GM12878 (cell line): ENCODE results near the gene TMC5. TPM values are rescaled to one million over a fixed set of nuclear protein-coding genes. Genes with fewer than 3 reads are reported as not detected.

Experiments used
- ATAC-seq: fragments of 200-7000 bp; cut with Tn5 transposase; 3 replicates; pipeline ENCODE4 v1.9.1; 2020; ENCODE audit warnings: mild to moderate bottlenecking, moderate library complexity
- BruUV-seq: library from RNA; stranded (reverse); fragments of 400-500 nt; replicated peaks from 2 replicates; lab custom pipeline; 2021; lab: Mats Ljungman, UMichigan
- CTCF ChIA-PET: fragments of 300-600 bp; sonication (Branson Sonifier 250); formaldehyde crosslinking; extraction: SDS; loops from one replicate; lab custom pipeline; 2021; ENCODE audit warnings: inconsistent platforms; lab: Yijun Ruan, JAX
- POLR2A ChIA-PET: fragments of 350-600 bp; formaldehyde crosslinking; extraction: SDS; loops from one replicate; lab custom pipeline; 2021; ENCODE audit warnings: inconsistent platforms; lab: Charles Lee
- RAD21 ChIA-PET: fragments of 300-600 bp; sonication (Branson Sonifier 250); formaldehyde crosslinking; loops from one replicate; lab custom pipeline; 2023; ENCODE audit warnings: antibody characterized with exemption; ENCODE audit not compliant: unreplicated experiment; lab: Charles Lee
- SMC1A ChIA-PET: fragments of 300-600 bp; sonication (Branson Sonifier 250); formaldehyde crosslinking; loops from one replicate; lab custom pipeline; 2023; ENCODE audit not compliant: unreplicated experiment, uncharacterized antibody; lab: Charles Lee
- DNase-seq: peaks from one replicate; pipeline ENCODE4 v3.0.0-alpha.2; 2011; ENCODE audit warnings: low read depth, low spot score
- FAIRE-seq: peaks from 3 replicates; lab custom pipeline; 2011; peaks lifted over from hg19 to GRCh38; lab: Jason Lieb, UNC
- H2AFZ ChIP-seq: 2 replicates; pipeline ENCODE4 v1.6.0; 2011; ENCODE audit warnings: low read depth, low read length, control low read depth; ENCODE audit not compliant: control insufficient read depth
- H3K27ac ChIP-seq: 2 replicates; pipeline ENCODE4 v1.5.1; 2011; ENCODE audit warnings: control low read depth; ENCODE audit not compliant: control insufficient read depth, insufficient read depth
- H3K27me3 ChIP-seq, 2 experiments: replicated peaks in 1 of 2; 2 replicates each; pipeline versions ENCODE4 v1.6.0 to v1.6.1; 2011; ENCODE audit warnings: low read length in 1 of 2; ENCODE audit not compliant: control insufficient read depth in 2 of 2, insufficient read depth in 2 of 2
- H3K36me3 ChIP-seq, 2 experiments: 2 replicates each; pipeline ENCODE4 v1.5.1; 2011; ENCODE audit warnings: low read length in 1 of 2; ENCODE audit not compliant: control insufficient read depth in 2 of 2, insufficient read depth in 2 of 2
- H3K4me1 ChIP-seq: 2 replicates; pipeline ENCODE4 v1.6.1; 2011; ENCODE audit warnings: mild to moderate bottlenecking, low read length, moderate library complexity, mixed read lengths; ENCODE audit not compliant: control insufficient read depth, insufficient read depth
- H3K4me2 ChIP-seq: 2 replicates; pipeline ENCODE4 v1.6.0; 2011; ENCODE audit warnings: control low read depth; ENCODE audit not compliant: control insufficient read depth, insufficient read depth
- H3K4me3 ChIP-seq: fragments of 200-600 bp; sonication (generic); 2 replicates; pipeline ENCODE4 v1.5.1; 2016
- H3K79me2 ChIP-seq: 2 replicates; pipeline ENCODE4 v1.6.0; 2011; ENCODE audit warnings: low read length; ENCODE audit not compliant: control insufficient read depth, insufficient read depth
- H3K9ac ChIP-seq: 2 replicates; pipeline ENCODE4 v1.8.0; 2011; ENCODE audit warnings: low read length, control low read depth, mixed read lengths; ENCODE audit not compliant: control insufficient read depth, insufficient read depth
- H3K9me3 ChIP-seq: replicated peaks from 3 replicates; pipeline ENCODE4 v1.5.1; 2011; ENCODE audit warnings: mild to moderate bottlenecking, low read length; ENCODE audit not compliant: control insufficient read depth, insufficient read depth
- H4K20me1 ChIP-seq: 2 replicates; pipeline ENCODE4 v1.6.0; 2011; ENCODE audit not compliant: control insufficient read depth, insufficient read depth
- BCL3 ChIP-seq: IDR thresholded peaks from 2 replicates; pipeline ENCODE4 v1.6.1; 2011; ENCODE audit warnings: borderline replicate concordance, low read depth, mild to moderate bottlenecking, moderate library complexity, low read length; ENCODE audit not compliant: insufficient read depth, poor library complexity, severe bottlenecking
- CBFB ChIP-seq: IDR thresholded peaks from 2 replicates; pipeline ENCODE4 v1.6.1; 2016; ENCODE audit warnings: antibody characterized with exemption, low read depth
- CREB1 ChIP-seq: IDR thresholded peaks from 2 replicates; pipeline ENCODE4 v1.6.1; 2012; ENCODE audit warnings: low read depth, mild to moderate bottlenecking, inconsistent platforms
- CUX1 ChIP-seq: IDR thresholded peaks from 2 replicates; pipeline ENCODE4 v1.6.1; 2012; ENCODE audit warnings: improper control_type of control experiment, low read depth, low read length; ENCODE audit not compliant: insufficient replicate concordance
- DPF2 ChIP-seq: fragments of 450-650 bp; IDR thresholded peaks from 2 replicates; pipeline ENCODE4 v1.6.1; 2017; ENCODE audit warnings: mild to moderate bottlenecking
- E2F4 ChIP-seq: IDR thresholded peaks from 2 replicates; pipeline ENCODE4 v1.6.1; 2012; ENCODE audit warnings: low read depth, low read length, improper control_type of control experiment
- E4F1 ChIP-seq: fragments of 450-650 bp; IDR thresholded peaks from 2 replicates; pipeline ENCODE4 v1.6.1; 2018; ENCODE audit warnings: borderline replicate concordance, mild to moderate bottlenecking; ENCODE audit not compliant: partially characterized antibody
- FOS ChIP-seq: IDR thresholded peaks from 3 replicates; pipeline ENCODE4 v1.6.1; 2011; ENCODE audit warnings: borderline replicate concordance; ENCODE audit not compliant: insufficient read length; ENCODE audit errors: extremely low read depth
- RAD21 ChIP-seq: IDR thresholded peaks from 2 replicates; pipeline ENCODE4 v1.6.1; 2011; ENCODE audit warnings: mild to moderate bottlenecking, low read depth, low read length, moderate library complexity; ENCODE audit not compliant: insufficient read depth
- SMC3 ChIP-seq: IDR thresholded peaks from 2 replicates; pipeline ENCODE4 v1.6.1; 2011; ENCODE audit warnings: low read length, improper control_type of control experiment, borderline replicate concordance
- SREBF2 ChIP-seq: IDR thresholded peaks from 2 replicates; pipeline ENCODE4 v1.6.1; 2012; ENCODE audit warnings: mild to moderate bottlenecking, low read length
- WGBS: methylation state at CpG from one replicate; pipeline ENCODE4 v1.1.6; 2016; ENCODE audit warnings: low lambda C conversion rate; ENCODE audit not compliant: insufficient replicate concordance, insufficient coverage; ENCODE audit errors: missing lambda C conversion rate; 5-methylcytosine and 5-hydroxymethylcytosine counted together
- in situ Hi-C: fragments of 300-500 bp; cut with MboI; formaldehyde crosslinking; loops from 9 replicates; pipeline ENCODE4 v1.14.3; 2018; ENCODE audit warnings: mixed read lengths
- intact Hi-C: fragments of 100-400 bp; cut with micrococcal nuclease; formaldehyde crosslinking; loops from one replicate; pipeline ENCODE4 v1.14.2; 2022; ENCODE audit not compliant: unreplicated experiment
- polyA plus RNA-seq, 11 experiments: library from polyadenylated mRNA; depleted of rRNA in 4 of 11; unstranded in 6 of 11; stranded (reverse) in 5 of 11; fragments of >200 nt; fragmentation: Nextera tagmentation in 4 of 11; fragmentation: Illumina TruSeq in 1 of 11; extraction: Ambion mirVana in 4 of 11; extraction: Trizol in 1 of 11; gene quantifications; 1 replicate in 1 of 11; 2 replicates in 10 of 11; pipeline versions ENCODE4 v1.2.1 to v1.2.3, GENCODE V29; 2011 to 2016; ENCODE audit warnings: inconsistent platforms in 2 of 11, missing spikeins in 2 of 11, low read depth in 1 of 11
- total RNA-seq, 4 experiments: library from RNA; depleted of rRNA in 3 of 4; stranded (reverse); fragments of >200 nt in 3 of 4; fragmentation: Illumina TruSeq in 1 of 4; extraction: Trizol in 1 of 4; gene quantifications; 2 replicates each; pipeline versions ENCODE4 v1.2.1 to v1.2.3, GENCODE V29; 2013 to 2021

The TMC5 gene
- total and polyA plus RNA-seq, 10 of the 15 experiments (the other 5 are each of a cell fraction or from before 2014, with no cell fraction given), result 0.01 to 0.10 (median 0.07) TPM; not detected in 5

- no peak for TF ChIP-seq FOS
Observed at GRCh38 chr16:19486750-19487325, 69.2 kb downstream of the TMC5 start (continued).

- POLR2A ChIA-PET, result no interaction called here
- Histone ChIP-seq H2AFZ (no peak overlapping the region), H3K4me1 (peaks cover under 1% of the 10 kb centered on the region; the same call in 1 of the 2 replicates), H4K20me1 (no peaks in the 10 kb centered on the region)
- DNase-seq, result no peak
- in situ Hi-C loops, result no loop called here
- CTCF ChIA-PET, result interaction anchor here (0.5 kb wide), 1 partner anchor 72 kb away, joined by 3 read pairs; no protein-coding TSS in a partner anchor
- 44% methylated on average over 4 of the region's 4 CpGs for WGBS
- TF ChIP-seq CBFB (no peak), BCL3 (no peak), CREB1 (no peak), E4F1 (no peak), E2F4 (no peak), DPF2 (no peak), RAD21 (no peak), SMC3 (no peak), CUX1 (no peak), SREBF2 (no peak)
- TF ChIP-seq, all 136 proteins: peak for 0
- no TSS peak for BruUV-seq
- H3K9ac ChIP-seq, result no peak overlapping the region
- H3K79me2 ChIP-seq, result no peaks in the 10 kb centered on the region
- FAIRE-seq (no peak), ATAC-seq (no peak)
- no peaks in the 10 kb centered on the region for H3K36me3 ChIP-seq
- no peaks in the 10 kb centered on the region for H3K9me3 ChIP-seq
- no peak overlapping the region for H3K4me3 ChIP-seq
- no peak overlapping the region for H3K4me2 ChIP-seq
- no peak overlapping the region for H3K27ac ChIP-seq
- ChIA-PET SMC1A (no interaction called here), RAD21 (no interaction called here)
- no peaks in the 10 kb centered on the region for H3K27me3 ChIP-seq
- intact Hi-C loops, result no loop called here
Observed at GRCh38 chr16:19488213-19488640, 70.5 kb downstream of the TMC5 start.
